ENCODE data around the gene FOXP3.

GRCh38 chrX:49242545-49243066, 21.9 kb downstream of the FOXP3 start:
- TF ChIP-seq CTCF (IDR thresholded peaks at IDR 0.05) (no peak), POLR2A (IDR thresholded peaks at IDR 0.05) (no peak), EP300 (IDR thresholded peaks at IDR 0.05) (no peak)
